Caco-2 (cell line): ENCODE measurements around the gene REXO2. TPM values are rescaled to one million over a fixed set of nuclear protein-coding genes. Genes with fewer than 3 reads are reported as not detected.

Experiments
- BruUV-seq: library from RNA; stranded (reverse); fragments of 400-500 nt; replicated peaks from 2 replicates; lab custom pipeline; 2021; lab: Mats Ljungman, UMichigan
- CTCF ChIA-PET: fragments of 300-600 bp; sonication (Branson Sonifier 250); formaldehyde crosslinking; loops from one replicate; lab custom pipeline; 2022; ENCODE audit warnings: antibody characterized with exemption; lab: Charles Lee
- POLR2A ChIA-PET: fragments of 300-600 bp; sonication (Branson Sonifier 250); formaldehyde crosslinking; loops from one replicate; lab custom pipeline; 2022; ENCODE audit warnings: antibody characterized with exemption; lab: Charles Lee
- DNase-seq, 2 experiments: peaks; one replicate each; pipeline versions ENCODE4 v3.0.0 to v3.0.0-alpha.2; 2020 to 2022
- H3K27me3 ChIP-seq: replicated peaks from 2 replicates; pipeline ENCODE4 v1.6.0; 2011; ENCODE audit warnings: low read length; ENCODE audit not compliant: control insufficient read depth, insufficient read depth
- H3K36me3 ChIP-seq: 2 replicates; pipeline ENCODE4 v1.5.1; 2011; ENCODE audit warnings: low read length; ENCODE audit not compliant: control insufficient read depth, insufficient read depth
- H3K4me1 ChIP-seq: fragments of 250-450 bp; sonication (Bioruptor Pico); 2 replicates; pipeline ENCODE4 v1.5.1; 2020; ENCODE audit warnings: mild to moderate bottlenecking
- H3K4me3 ChIP-seq: 2 replicates; pipeline ENCODE4 v1.5.1; 2011; ENCODE audit warnings: low read depth, mild to moderate bottlenecking, control low read depth, low read length
- H3K9me3 ChIP-seq: fragments of 250-450 bp; sonication (Bioruptor Pico); 2 replicates; pipeline ENCODE4 v1.5.1; 2020; ENCODE audit warnings: mild to moderate bottlenecking, moderate library complexity
- H3K27ac Mint-ChIP-seq: one replicate; pipeline ENCODE4 v1.8.0; 2022; ENCODE audit warnings: mixed read lengths; ENCODE audit not compliant: unreplicated experiment
- H3K27me3 Mint-ChIP-seq: one replicate; pipeline ENCODE4 v1.8.0; 2022; ENCODE audit warnings: mixed read lengths; ENCODE audit not compliant: insufficient read depth, unreplicated experiment
- H3K36me3 Mint-ChIP-seq: one replicate; pipeline ENCODE4 v1.8.0; 2022; ENCODE audit warnings: mild to moderate bottlenecking, mixed read lengths; ENCODE audit not compliant: insufficient read depth, unreplicated experiment
- H3K4me1 Mint-ChIP-seq: one replicate; pipeline ENCODE4 v1.8.0; 2022; ENCODE audit warnings: low read depth, mixed read lengths; ENCODE audit not compliant: unreplicated experiment
- H3K4me3 Mint-ChIP-seq: one replicate; pipeline ENCODE4 v1.8.0; 2022; ENCODE audit warnings: mild to moderate bottlenecking, moderate library complexity, mixed read lengths; ENCODE audit not compliant: unreplicated experiment
- H3K9me3 Mint-ChIP-seq: one replicate; pipeline ENCODE4 v1.8.0; 2022; ENCODE audit warnings: mixed read lengths; ENCODE audit not compliant: unreplicated experiment
- intact Hi-C: fragments of 100-400 bp; cut with micrococcal nuclease; formaldehyde crosslinking; loops from one replicate; pipeline ENCODE4 v1.10.0; 2022; ENCODE audit not compliant: unreplicated experiment
- total RNA-seq: library from RNA; stranded (reverse); gene quantifications from 2 replicates; pipeline ENCODE4 v1.2.3, GENCODE V29; 2022
- TF ChIP-seq, protein P1 (sequence below), 2 experiments: fragments of 200-600 bp in 1 of 2; IDR thresholded peaks; 1 replicate in 1 of 2; 2 replicates in 1 of 2; pipeline versions ENCODE4 v1.5.1 to v1.8.0; 2011 to 2022; ENCODE audit warnings: antibody characterized with exemption in 1 of 2, control low read depth in 1 of 2, inconsistent platforms in 1 of 2, low read depth in 1 of 2, low read length in 1 of 2, mild to moderate bottlenecking in 1 of 2, moderate library complexity in 1 of 2; ENCODE audit not compliant: insufficient read depth in 1 of 2, severe bottlenecking in 1 of 2, unreplicated experiment in 1 of 2

Gene REXO2
- total RNA-seq, 1 experiment from 2014 or later: 241 TPM

DNA sequence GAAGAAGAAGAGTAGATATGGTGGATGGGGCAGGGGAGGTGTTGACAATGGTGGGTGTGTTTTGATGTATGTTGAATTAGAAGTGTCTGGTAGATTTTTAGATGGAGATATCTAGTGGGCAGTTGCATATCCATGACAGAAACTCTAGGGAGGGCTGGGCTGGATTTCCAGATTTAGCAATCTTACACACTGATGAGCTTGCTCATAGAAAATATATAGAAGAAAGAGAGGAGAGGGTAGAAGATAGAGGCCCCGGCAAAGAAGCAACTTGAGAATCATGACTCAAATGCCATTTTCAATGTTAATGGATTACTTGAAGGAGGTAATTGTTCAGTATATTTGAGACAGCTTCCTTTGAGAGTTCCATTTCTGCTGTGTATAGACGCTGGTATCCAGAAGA is 8.2 kb downstream of the REXO2 start:
- intact Hi-C loops: no loop called here
- H3K36me3 Mint-ChIP-seq: peaks cover 64% of the 10 kb centered on the region
- TF ChIP-seq, protein P1, sequence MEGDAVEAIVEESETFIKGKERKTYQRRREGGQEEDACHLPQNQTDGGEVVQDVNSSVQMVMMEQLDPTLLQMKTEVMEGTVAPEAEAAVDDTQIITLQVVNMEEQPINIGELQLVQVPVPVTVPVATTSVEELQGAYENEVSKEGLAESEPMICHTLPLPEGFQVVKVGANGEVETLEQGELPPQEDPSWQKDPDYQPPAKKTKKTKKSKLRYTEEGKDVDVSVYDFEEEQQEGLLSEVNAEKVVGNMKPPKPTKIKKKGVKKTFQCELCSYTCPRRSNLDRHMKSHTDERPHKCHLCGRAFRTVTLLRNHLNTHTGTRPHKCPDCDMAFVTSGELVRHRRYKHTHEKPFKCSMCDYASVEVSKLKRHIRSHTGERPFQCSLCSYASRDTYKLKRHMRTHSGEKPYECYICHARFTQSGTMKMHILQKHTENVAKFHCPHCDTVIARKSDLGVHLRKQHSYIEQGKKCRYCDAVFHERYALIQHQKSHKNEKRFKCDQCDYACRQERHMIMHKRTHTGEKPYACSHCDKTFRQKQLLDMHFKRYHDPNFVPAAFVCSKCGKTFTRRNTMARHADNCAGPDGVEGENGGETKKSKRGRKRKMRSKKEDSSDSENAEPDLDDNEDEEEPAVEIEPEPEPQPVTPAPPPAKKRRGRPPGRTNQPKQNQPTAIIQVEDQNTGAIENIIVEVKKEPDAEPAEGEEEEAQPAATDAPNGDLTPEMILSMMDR (IDR thresholded peaks at IDR 0.05; ENCODE audit: insufficient read depth in 1 of 2, low read depth in 1 of 2, low read length in 1 of 2, severe bottlenecking in 1 of 2, unreplicated experiment in 1 of 2): no peak

DNA sequence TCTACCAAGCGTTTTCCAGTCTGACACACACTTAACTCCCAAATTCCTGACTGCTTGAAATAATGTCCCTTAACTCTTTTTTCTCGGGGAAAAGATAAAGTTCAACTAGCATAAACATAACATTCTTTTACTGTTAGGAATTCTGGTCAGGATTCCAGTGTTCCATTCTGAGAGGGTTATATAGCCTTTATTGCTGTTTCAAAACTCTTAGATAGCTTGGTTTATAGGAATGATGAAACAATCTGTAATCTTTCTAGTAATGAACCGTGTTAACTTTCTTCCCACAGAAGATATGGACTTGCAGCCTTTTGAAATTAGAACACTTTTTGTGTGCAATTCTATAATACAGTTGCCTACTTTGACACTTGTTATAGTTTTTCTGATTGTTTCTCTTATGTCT is 8.6 kb downstream of the REXO2 start:
- no peak overlapping the region for H3K4me3 Mint-ChIP-seq
- H3K4me1 ChIP-seq: peaks cover 20% of the 10 kb centered on the region
- TF ChIP-seq, protein P1 (IDR thresholded peaks at IDR 0.05; ENCODE audit: insufficient read depth in 1 of 2, low read depth in 1 of 2, low read length in 1 of 2, severe bottlenecking in 1 of 2, unreplicated experiment in 1 of 2): no peak
- peaks cover 42% of the 10 kb centered on the region for H3K4me1 Mint-ChIP-seq
- CTCF ChIA-PET: interaction anchor here (1.4 kb wide), 1 partner anchor 675 kb away, joined by 4 read pairs; the partner anchor contains the start of gene ZW10
- no TSS peak for BruUV-seq
- H3K36me3 ChIP-seq: peaks cover 5% of the 10 kb centered on the region
- intact Hi-C loops: loop anchor here (2.0 kb wide), 1 partner anchor 99 kb away; no protein-coding TSS in a partner anchor
- H3K9me3 ChIP-seq: no peaks in the 10 kb centered on the region
- peak in 1 of 2 experiments; percentile 24 for DNase-seq
- H3K4me3 ChIP-seq: no peak overlapping the region
- peaks cover 63% of the 10 kb centered on the region for H3K36me3 Mint-ChIP-seq
- H3K27me3 ChIP-seq: no peaks in the 10 kb centered on the region
- no peaks in the 10 kb centered on the region for H3K27me3 Mint-ChIP-seq
- no peaks in the 10 kb centered on the region for H3K9me3 Mint-ChIP-seq
- peak overlapping the region; percentile 84 for H3K27ac Mint-ChIP-seq
- POLR2A ChIA-PET: interaction anchor here (1.0 kb wide), 1 partner anchor 9 kb away, joined by 4 read pairs; the partner anchor contains the start of gene REXO2

More for the DNA sequence above, 8.2 kb downstream of the REXO2 start:
- TSS peak; percentile 68 for BruUV-seq
- peak overlapping the region; percentile 84 for H3K27ac Mint-ChIP-seq
- H3K4me1 ChIP-seq: peaks cover 20% of the 10 kb centered on the region
- H3K4me1 Mint-ChIP-seq: peaks cover 42% of the 10 kb centered on the region
- DNase-seq: no peak
- no peaks in the 10 kb centered on the region for H3K9me3 ChIP-seq
- H3K27me3 ChIP-seq: no peaks in the 10 kb centered on the region
- no peaks in the 10 kb centered on the region for H3K27me3 Mint-ChIP-seq
- ChIA-PET CTCF (interaction anchor here (1.4 kb wide), 1 partner anchor 674 kb away, joined by 4 read pairs; the partner anchor contains the start of gene ZW10), POLR2A (interaction anchor here (1.0 kb wide), 1 partner anchor 9 kb away, joined by 4 read pairs; the partner anchor contains the start of gene REXO2)
- no peak overlapping the region for H3K4me3 Mint-ChIP-seq
- H3K4me3 ChIP-seq: no peak overlapping the region
- no peaks in the 10 kb centered on the region for H3K9me3 Mint-ChIP-seq
- peaks cover 5% of the 10 kb centered on the region for H3K36me3 ChIP-seq

DNA sequence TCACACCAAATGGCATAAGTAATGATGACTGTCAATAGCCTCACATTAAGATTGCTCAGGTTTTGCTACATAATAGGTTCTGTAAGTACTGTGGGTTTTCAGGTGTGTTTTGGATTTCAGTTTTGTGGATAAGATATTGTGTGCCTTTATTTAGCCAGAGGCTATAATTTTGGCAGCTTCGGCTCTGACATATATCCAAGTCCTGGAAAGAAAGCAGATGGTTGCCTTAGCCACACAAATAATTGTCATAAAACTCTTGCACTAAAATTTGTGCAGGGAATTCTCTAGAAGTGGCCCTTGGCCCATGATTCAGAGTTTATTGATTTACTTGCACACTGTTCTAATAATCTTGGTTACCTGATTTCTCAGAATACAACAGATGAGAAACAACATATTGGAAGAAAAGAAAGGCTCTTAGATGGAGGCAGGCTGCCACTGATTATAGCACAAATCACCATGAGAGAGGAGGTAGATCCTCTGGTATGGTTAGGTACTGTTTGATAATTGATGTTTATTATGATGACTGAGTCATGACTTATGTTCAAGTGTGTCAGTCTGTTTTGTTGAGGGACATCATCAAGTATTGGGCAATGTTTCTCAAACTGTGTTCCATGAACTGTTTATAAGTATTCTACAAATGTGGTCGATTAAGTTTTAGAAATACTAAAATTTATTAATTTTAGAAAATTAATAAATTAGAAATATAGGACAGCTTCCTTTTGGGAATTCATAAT is 9.6 kb downstream of the REXO2 start:
- Histone ChIP-seq H3K9me3 (no peaks in the 10 kb centered on the region), H3K36me3 (peaks cover 4% of the 10 kb centered on the region; the same call in 1 of the 2 replicates), H3K4me1 (peaks cover 20% of the 10 kb centered on the region), H3K27me3 (no peaks in the 10 kb centered on the region), H3K4me3 (no peak overlapping the region)
- TF ChIP-seq, protein P1 (IDR thresholded peaks at IDR 0.05; ENCODE audit: insufficient read depth in 1 of 2, low read depth in 1 of 2, low read length in 1 of 2, severe bottlenecking in 1 of 2, unreplicated experiment in 1 of 2): no peak
- no peak overlapping the region for H3K4me3 Mint-ChIP-seq
- peaks cover 34% of the 10 kb centered on the region for H3K4me1 Mint-ChIP-seq
- no peak for DNase-seq
- no peaks in the 10 kb centered on the region for H3K9me3 Mint-ChIP-seq
- peaks cover 56% of the 10 kb centered on the region for H3K36me3 Mint-ChIP-seq
- peak overlapping the region; percentile 84 for H3K27ac Mint-ChIP-seq
- no peaks in the 10 kb centered on the region for H3K27me3 Mint-ChIP-seq
- no TSS peak for BruUV-seq
- CTCF ChIA-PET: no interaction called here
- POLR2A ChIA-PET: no interaction called here
- intact Hi-C loops: loop anchor here (2.0 kb wide), 1 partner anchor 100 kb away; no protein-coding TSS in a partner anchor
